ENCODE measurements around the gene POLR2J2. TPM values are rescaled to one million over a fixed set of nuclear protein-coding genes. Genes with fewer than 3 reads are reported as not detected.
"Not testable (repeated sequence)": the region's sequence is repeated elsewhere in the genome, so short reads cannot be mapped to it uniquely, and the experiment has no call there.

The POLR2J2 gene
- total and polyA plus RNA-seq, 2 of the 8 experiments (the other 6 are each of a cell fraction or from before 2014, with no cell fraction given), result 1.8 to 7.7 TPM

DNA sequence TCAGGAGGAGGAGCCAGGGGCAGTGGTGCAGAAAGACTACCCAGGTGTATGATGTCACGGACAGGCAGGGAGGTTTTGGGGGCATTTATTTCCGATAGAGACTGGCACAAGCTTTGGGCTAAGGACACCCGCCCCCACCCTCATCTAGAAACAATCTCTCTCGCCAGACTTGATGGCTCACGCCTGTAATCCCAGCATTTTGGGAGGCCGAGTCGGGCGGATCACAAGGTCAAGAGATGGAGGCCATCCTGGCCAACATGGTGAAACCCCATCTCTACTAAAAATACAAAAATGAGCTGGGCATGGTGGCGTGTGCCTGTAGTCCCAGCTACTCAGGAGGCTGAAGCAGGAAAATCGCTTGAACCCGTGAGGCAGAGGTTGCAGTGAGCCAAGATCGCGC is 34.5 kb downstream of the POLR2J2 start:
- H3K4me3 ChIP-seq (ENCODE audit: extremely low read depth in 1 of 4, insufficient read depth in 2 of 4, low read depth in 3 of 4, low read length in 4 of 4); DNase-seq (ENCODE audit: low read depth in 1 of 2, low spot score in 2 of 2); H2BK15ac ChIP-seq (ENCODE audit: low read length); FAIRE-seq; H4K91ac ChIP-seq (replicated peaks; ENCODE audit: insufficient read length, low read length); H3K56ac ChIP-seq (replicated peaks; ENCODE audit: insufficient read length, low read depth, low read length); H2AFZ ChIP-seq (ENCODE audit: low read length); H2AK5ac ChIP-seq (ENCODE audit: low read depth, low read length); H2BK20ac ChIP-seq (ENCODE audit: low read length); H4K5ac ChIP-seq (ENCODE audit: insufficient read length, low read depth, low read length); H3K18ac ChIP-seq (ENCODE audit: extremely low read depth, low read length); H3K23me2 ChIP-seq (ENCODE audit: low read depth, low read length); H3K27ac ChIP-seq (ENCODE audit: low read depth, low read length); H3K4me1 ChIP-seq (replicated peaks in 1 of 4; ENCODE audit: control insufficient read depth in 3 of 4, insufficient read depth in 4 of 4, low read length in 3 of 4); H3K9ac ChIP-seq (replicated peaks in 1 of 4; ENCODE audit: extremely low read depth in 1 of 4, low read depth in 3 of 4, low read length in 3 of 4); H2BK5ac ChIP-seq (ENCODE audit: low read depth, low read length); H3K79me1 ChIP-seq (ENCODE audit: low read depth, low read length); H2BK12ac ChIP-seq (ENCODE audit: low read depth, low read length); H4K20me1 ChIP-seq (replicated peaks in 1 of 2; ENCODE audit: control insufficient read depth in 1 of 2, insufficient read depth in 2 of 2, low read length in 2 of 2); POLR2A ChIA-PET (ENCODE audit: partially characterized antibody); H3K14ac ChIP-seq (ENCODE audit: insufficient read length); H4K8ac ChIP-seq (ENCODE audit: extremely low read depth, insufficient read depth, low read length); H3K23ac ChIP-seq (ENCODE audit: insufficient read length); CTCF ChIA-PET (ENCODE audit: partially characterized antibody); H3K27me3 ChIP-seq (replicated peaks in 1 of 4; ENCODE audit: control insufficient read depth in 3 of 4, extremely low read depth in 1 of 4, insufficient read depth in 3 of 4, low read length in 3 of 4); H3K79me2 ChIP-seq (ENCODE audit: control insufficient read depth in 1 of 2, insufficient read depth in 2 of 2, low read length in 2 of 2); H2BK120ac ChIP-seq (replicated peaks; ENCODE audit: low read depth, low read length); H3K4me2 ChIP-seq (ENCODE audit: insufficient read depth in 1 of 2, low read depth in 2 of 2, low read length in 2 of 2); H3K9me3 ChIP-seq (ENCODE audit: insufficient read depth in 2 of 2, low read depth in 1 of 2, low read length in 1 of 2); H3K36me3 ChIP-seq (ENCODE audit: control insufficient read depth in 2 of 4, insufficient read depth in 4 of 4, low read length in 3 of 4); H3K4ac ChIP-seq (replicated peaks; ENCODE audit: insufficient read length, low read depth, low read length): not testable (repeated sequence)
- WGBS, 2 experiments (ENCODE audit: extremely low coverage in 1 of 2, insufficient coverage in 1 of 2, insufficient read length in 1 of 2, insufficient replicate concordance in 2 of 2, low coverage in 1 of 2, low lambda C conversion rate in 2 of 2, missing lambda C conversion rate in 1 of 2), result 86% methylated on average over 7 of the region's 13 CpGs; no CpG with 5 or more reads in 1 of the 2 experiments

DNA sequence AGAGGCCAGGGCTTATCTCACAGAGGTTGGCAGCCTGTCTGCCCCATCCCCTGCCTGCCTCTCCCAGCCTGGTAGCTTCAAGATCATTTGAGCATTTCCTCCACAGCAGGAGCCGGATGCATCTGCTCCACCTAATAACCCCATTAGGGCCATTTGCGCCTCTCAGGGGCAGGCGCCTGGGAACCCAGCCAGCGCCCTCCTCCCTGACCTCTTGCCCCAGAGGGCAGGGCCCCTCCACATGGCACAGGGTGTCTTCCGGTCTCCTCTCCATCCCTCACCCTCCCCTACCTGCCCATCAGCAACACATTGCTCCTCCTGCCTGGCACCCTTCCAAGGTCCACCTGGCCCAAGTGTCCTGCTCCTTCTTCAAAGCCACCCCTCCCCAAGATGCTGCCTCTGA is 36.1 kb downstream of the POLR2J2 start:
- H3K9me3 ChIP-seq (ENCODE audit: insufficient read depth in 2 of 2, low read depth in 1 of 2, low read length in 1 of 2); H3K4me2 ChIP-seq (ENCODE audit: insufficient read depth in 1 of 2, low read depth in 2 of 2, low read length in 2 of 2); FAIRE-seq; H2BK5ac ChIP-seq (ENCODE audit: low read depth, low read length); H3K4me1 ChIP-seq (replicated peaks in 1 of 4; ENCODE audit: control insufficient read depth in 3 of 4, insufficient read depth in 4 of 4, low read length in 3 of 4); H2BK20ac ChIP-seq (ENCODE audit: low read length); H4K91ac ChIP-seq (replicated peaks; ENCODE audit: insufficient read length, low read length); H4K20me1 ChIP-seq (replicated peaks in 1 of 2; ENCODE audit: control insufficient read depth in 1 of 2, insufficient read depth in 2 of 2, low read length in 2 of 2); CTCF ChIA-PET (ENCODE audit: partially characterized antibody); H3K14ac ChIP-seq (ENCODE audit: insufficient read length); H2AK5ac ChIP-seq (ENCODE audit: low read depth, low read length); H3K9ac ChIP-seq (replicated peaks in 1 of 4; ENCODE audit: extremely low read depth in 1 of 4, low read depth in 3 of 4, low read length in 3 of 4); H3K4ac ChIP-seq (replicated peaks; ENCODE audit: insufficient read length, low read depth, low read length); H3K4me3 ChIP-seq (ENCODE audit: extremely low read depth in 1 of 4, insufficient read depth in 2 of 4, low read depth in 3 of 4, low read length in 4 of 4); H4K8ac ChIP-seq (ENCODE audit: extremely low read depth, insufficient read depth, low read length); H3K36me3 ChIP-seq (ENCODE audit: control insufficient read depth in 2 of 4, insufficient read depth in 4 of 4, low read length in 3 of 4); H3K18ac ChIP-seq (ENCODE audit: extremely low read depth, low read length); H2BK12ac ChIP-seq (ENCODE audit: low read depth, low read length); DNase-seq (ENCODE audit: low read depth in 1 of 2, low spot score in 2 of 2); H2BK120ac ChIP-seq (replicated peaks; ENCODE audit: low read depth, low read length); H2AFZ ChIP-seq (ENCODE audit: low read length); H3K23ac ChIP-seq (ENCODE audit: insufficient read length); H3K27ac ChIP-seq (ENCODE audit: low read depth, low read length); POLR2A ChIA-PET (ENCODE audit: partially characterized antibody); H3K23me2 ChIP-seq (ENCODE audit: low read depth, low read length); H3K27me3 ChIP-seq (replicated peaks in 1 of 4; ENCODE audit: control insufficient read depth in 3 of 4, extremely low read depth in 1 of 4, insufficient read depth in 3 of 4, low read length in 3 of 4); H3K56ac ChIP-seq (replicated peaks; ENCODE audit: insufficient read length, low read depth, low read length); H3K79me1 ChIP-seq (ENCODE audit: low read depth, low read length); H2BK15ac ChIP-seq (ENCODE audit: low read length); H3K79me2 ChIP-seq (ENCODE audit: control insufficient read depth in 1 of 2, insufficient read depth in 2 of 2, low read length in 2 of 2); H4K5ac ChIP-seq (ENCODE audit: insufficient read length, low read depth, low read length): not testable (repeated sequence)
- no CpG with 5 or more reads among the region's 5 CpGs for WGBS, 2 experiments (ENCODE audit: extremely low coverage in 1 of 2, insufficient coverage in 1 of 2, insufficient read length in 1 of 2, insufficient replicate concordance in 2 of 2, low coverage in 1 of 2, low lambda C conversion rate in 2 of 2, missing lambda C conversion rate in 1 of 2)
